GM19324 (cell line): ENCODE data around the gene CD2AP.
"Not testable (repeated sequence)": the region's sequence is repeated elsewhere in the genome, so short reads cannot be mapped to it uniquely, and the experiment has no call there.

Experiments
- ATAC-seq: cut with Tn5 transposase; IDR thresholded peaks from one replicate; pipeline ENCODE4 v1.9.1; 2021; ENCODE audit warnings: mild to moderate bottlenecking, moderate library complexity; ENCODE audit not compliant: unreplicated experiment, low FRiP score

The CD2AP gene

GRCh38 chr6:47457370-47457769 is 20.2 kb upstream of the CD2AP start:
- no peak for ATAC-seq

GRCh38 chr6:47464052-47464451 is 13.5 kb upstream of the CD2AP start:
- no peak for ATAC-seq

GRCh38 chr6:47465117-47465516 is 12.5 kb upstream of the CD2AP start:
- no peak for ATAC-seq

GRCh38 chr6:47471911-47472310 is 5.7 kb upstream of the CD2AP start:
- ATAC-seq: no peak

- no peak for ATAC-seq
Observed at GRCh38 chr6:47473791-47474346, 3.7 kb upstream of the CD2AP start.

GRCh38 chr6:47475319-47475816 is 2.2 kb upstream of the CD2AP start:
- no peak for ATAC-seq

- ATAC-seq: no peak
Observed at GRCh38 chr6:47476781-47477496, 650 bp upstream of the CD2AP start.

- peak; percentile 44 for ATAC-seq
Observed at GRCh38 chr6:47478233-47479139, 897 bp downstream of the CD2AP start.

GRCh38 chr6:47479140-47479508 is 1.5 kb downstream of the CD2AP start:
- no peak for ATAC-seq

- ATAC-seq: no peak
Observed at GRCh38 chr6:47479874-47480273, 2.3 kb downstream of the CD2AP start.

- not testable (repeated sequence) for ATAC-seq
Observed at GRCh38 chr6:47481213-47481612, 3.6 kb downstream of the CD2AP start.

- ATAC-seq: no peak
Observed at GRCh38 chr6:47481806-47482205, 4.2 kb downstream of the CD2AP start.

GRCh38 chr6:47483516-47483852 is 5.9 kb downstream of the CD2AP start:
- no peak for ATAC-seq

- no peak for ATAC-seq
Observed at GRCh38 chr6:47483853-47484546, 6.4 kb downstream of the CD2AP start.

- ATAC-seq: no peak
Observed at GRCh38 chr6:47484616-47485015, 7.0 kb downstream of the CD2AP start.

GRCh38 chr6:47485083-47485482 is 7.5 kb downstream of the CD2AP start:
- no peak for ATAC-seq

- ATAC-seq: no peak
Observed at GRCh38 chr6:47485491-47486135, 8.0 kb downstream of the CD2AP start.

- ATAC-seq: no peak
Observed at GRCh38 chr6:47489995-47490394, 12.4 kb downstream of the CD2AP start.

- no peak for ATAC-seq
Observed at GRCh38 chr6:47490676-47491075, 13.1 kb downstream of the CD2AP start.

GRCh38 chr6:47492355-47492754 is 14.8 kb downstream of the CD2AP start:
- no peak for ATAC-seq
